Natural killer cell (primary cell): Measurements from ENCODE around the gene ANP32A. TPM values are rescaled to one million over a fixed set of nuclear protein-coding genes. Genes with fewer than 3 reads are reported as not detected.

Experiments
- ATAC-seq, 3 donors: fragments of 150-1000 bp in 2 of 3; fragments of 200-7000 bp in 1 of 3; cut with Tn5 transposase; 1 replicate in 1 of 3; 2 replicates in 2 of 3; pipeline ENCODE4 v1.10.0; 2021; ENCODE audit warnings: mild to moderate bottlenecking in 2 of 3, moderate library complexity in 2 of 3
- DNase-seq, 2 donors: peaks; one replicate each; pipeline versions ENCODE4 v3.0.0 to v3.0.0-alpha.2; 2013 to 2021; ENCODE audit warnings: mixed read lengths in 1 of 2
- H3K27ac ChIP-seq: one replicate; pipeline ENCODE4 v1.5.1; 2013; ENCODE audit warnings: mild to moderate bottlenecking, low read length
- H3K27me3 ChIP-seq: one replicate; pipeline ENCODE4 v1.6.1; 2013; ENCODE audit warnings: low read length; ENCODE audit not compliant: control insufficient read depth, insufficient read depth
- H3K36me3 ChIP-seq: one replicate; pipeline ENCODE4 v1.6.1; 2013; ENCODE audit warnings: low read length; ENCODE audit not compliant: control insufficient read depth, insufficient read depth
- H3K4me1 ChIP-seq: one replicate; pipeline ENCODE4 v1.6.1; 2013; ENCODE audit warnings: low read length; ENCODE audit not compliant: control insufficient read depth, insufficient read depth
- H3K4me3 ChIP-seq: one replicate; pipeline ENCODE4 v1.5.1; 2013; ENCODE audit warnings: low read length
- H3K9me3 ChIP-seq: one replicate; pipeline ENCODE4 v1.6.1; 2013; ENCODE audit warnings: low read length; ENCODE audit not compliant: control insufficient read depth, insufficient read depth
- H3K27ac Mint-ChIP-seq, 2 donors: one replicate each; pipeline ENCODE4 v1.8.0; 2022; ENCODE audit warnings: mild to moderate bottlenecking in 2 of 2, mixed read lengths in 2 of 2, moderate library complexity in 1 of 2
- H3K27me3 Mint-ChIP-seq, 2 donors: one replicate each; pipeline ENCODE4 v1.8.0; 2022; ENCODE audit warnings: low read depth in 2 of 2, mixed read lengths in 2 of 2
- H3K36me3 Mint-ChIP-seq: one replicate; pipeline ENCODE4 v1.8.0; 2022; ENCODE audit warnings: mixed read lengths
- H3K4me1 Mint-ChIP-seq, 2 donors: one replicate each; pipeline ENCODE4 v1.8.0; 2022; ENCODE audit warnings: mixed read lengths in 2 of 2
- H3K4me3 Mint-ChIP-seq: one replicate; pipeline ENCODE4 v1.8.0; 2022; ENCODE audit warnings: mild to moderate bottlenecking, moderate library complexity, mixed read lengths
- H3K9me3 Mint-ChIP-seq, 2 donors: one replicate each; pipeline ENCODE4 v1.8.0; 2022; ENCODE audit warnings: mixed read lengths in 2 of 2
- WGBS: methylation state at CpG from one replicate; pipeline ENCODE4 v1.1.7; 2013; ENCODE audit warnings: missing lambda C conversion rate; ENCODE audit not compliant: insufficient coverage; 5-methylcytosine and 5-hydroxymethylcytosine counted together
- intact Hi-C: fragments of 100-400 bp; cut with micrococcal nuclease; formaldehyde crosslinking; loops from one replicate; pipeline ENCODE4 v1.14.2; 2022
- total RNA-seq, 4 donors: library from RNA; stranded (reverse); fragments of 120-200 nt in 1 of 4; gene quantifications; one replicate each; pipeline versions ENCODE4 v1.2.3 to v1.2.4, GENCODE V29; 2013 to 2022
- TF ChIP-seq, protein P1 (sequence below): fragments of 200-600 bp; IDR thresholded peaks from one replicate; pipeline ENCODE4 v1.8.0; 2022; ENCODE audit warnings: antibody characterized with exemption

Gene ANP32A
- total RNA-seq, 3 donors from 2014 or later (not counting 1 experiment from before 2014, with no cell fraction given) = 133 to 150 (median 148) TPM

DNA sequence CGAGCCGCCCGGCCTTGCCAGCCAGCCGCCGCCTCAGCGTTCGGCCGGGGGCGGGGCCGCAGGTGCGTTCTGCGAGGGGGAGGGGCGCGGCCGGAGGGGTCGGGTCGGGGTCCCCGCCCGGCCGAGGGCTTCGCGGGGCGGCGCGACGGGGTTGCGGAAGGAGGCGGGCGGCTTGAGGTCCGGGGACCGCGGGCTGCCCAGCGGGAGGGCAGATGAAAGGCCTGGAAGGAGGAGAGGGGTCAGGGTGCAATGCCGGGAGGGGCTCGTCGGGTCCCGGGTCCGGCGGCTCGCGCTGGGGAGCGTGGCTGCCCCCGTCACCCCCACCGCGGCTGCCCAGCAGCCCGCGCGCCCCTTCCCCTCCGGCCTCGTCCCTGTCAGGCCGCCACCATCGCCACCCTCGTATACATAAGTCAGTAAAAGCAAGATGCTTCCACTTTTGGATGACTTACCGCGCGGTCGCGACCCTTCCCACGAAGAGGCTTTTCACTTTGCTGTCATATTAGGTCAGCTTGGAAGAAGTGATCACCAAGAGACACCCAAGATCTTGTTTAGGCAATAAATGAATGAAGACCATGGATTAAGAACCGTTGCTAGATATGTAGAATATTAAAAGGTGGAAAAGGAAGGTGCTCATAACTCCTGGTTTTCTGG lies 620 bp upstream of the ANP32A start:
- ATAC-seq = no peak
- Mint-ChIP-seq H3K4me3 (peak overlapping the region; percentile 100), H3K27me3 (no peaks in the 10 kb centered on the region), H3K4me1 (peaks cover 32 to 35% of the 10 kb centered on the region in 2 donors), H3K9me3 (no peaks in the 10 kb centered on the region), H3K27ac (peak overlapping the region; percentile 97 to 99), H3K36me3 (no peaks in the 10 kb centered on the region)
- peak in 1 of 2 donors; percentile 43 for DNase-seq
- H3K4me3 ChIP-seq = peak overlapping the region; percentile 99
- intact Hi-C loops = loop anchor here (1.0 kb wide), 1 partner anchor 30 kb away; no protein-coding TSS in a partner anchor
- TF ChIP-seq, protein P1, sequence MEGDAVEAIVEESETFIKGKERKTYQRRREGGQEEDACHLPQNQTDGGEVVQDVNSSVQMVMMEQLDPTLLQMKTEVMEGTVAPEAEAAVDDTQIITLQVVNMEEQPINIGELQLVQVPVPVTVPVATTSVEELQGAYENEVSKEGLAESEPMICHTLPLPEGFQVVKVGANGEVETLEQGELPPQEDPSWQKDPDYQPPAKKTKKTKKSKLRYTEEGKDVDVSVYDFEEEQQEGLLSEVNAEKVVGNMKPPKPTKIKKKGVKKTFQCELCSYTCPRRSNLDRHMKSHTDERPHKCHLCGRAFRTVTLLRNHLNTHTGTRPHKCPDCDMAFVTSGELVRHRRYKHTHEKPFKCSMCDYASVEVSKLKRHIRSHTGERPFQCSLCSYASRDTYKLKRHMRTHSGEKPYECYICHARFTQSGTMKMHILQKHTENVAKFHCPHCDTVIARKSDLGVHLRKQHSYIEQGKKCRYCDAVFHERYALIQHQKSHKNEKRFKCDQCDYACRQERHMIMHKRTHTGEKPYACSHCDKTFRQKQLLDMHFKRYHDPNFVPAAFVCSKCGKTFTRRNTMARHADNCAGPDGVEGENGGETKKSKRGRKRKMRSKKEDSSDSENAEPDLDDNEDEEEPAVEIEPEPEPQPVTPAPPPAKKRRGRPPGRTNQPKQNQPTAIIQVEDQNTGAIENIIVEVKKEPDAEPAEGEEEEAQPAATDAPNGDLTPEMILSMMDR = no peak
- under 1% methylated on average over 60 of the region's 60 CpGs for WGBS
- H3K36me3 ChIP-seq = no peaks in the 10 kb centered on the region
- H3K4me1 ChIP-seq = peaks cover 13% of the 10 kb centered on the region
- peak overlapping the region; percentile 85 for H3K27ac ChIP-seq
- no peaks in the 10 kb centered on the region for H3K27me3 ChIP-seq
- no peaks in the 10 kb centered on the region for H3K9me3 ChIP-seq

DNA sequence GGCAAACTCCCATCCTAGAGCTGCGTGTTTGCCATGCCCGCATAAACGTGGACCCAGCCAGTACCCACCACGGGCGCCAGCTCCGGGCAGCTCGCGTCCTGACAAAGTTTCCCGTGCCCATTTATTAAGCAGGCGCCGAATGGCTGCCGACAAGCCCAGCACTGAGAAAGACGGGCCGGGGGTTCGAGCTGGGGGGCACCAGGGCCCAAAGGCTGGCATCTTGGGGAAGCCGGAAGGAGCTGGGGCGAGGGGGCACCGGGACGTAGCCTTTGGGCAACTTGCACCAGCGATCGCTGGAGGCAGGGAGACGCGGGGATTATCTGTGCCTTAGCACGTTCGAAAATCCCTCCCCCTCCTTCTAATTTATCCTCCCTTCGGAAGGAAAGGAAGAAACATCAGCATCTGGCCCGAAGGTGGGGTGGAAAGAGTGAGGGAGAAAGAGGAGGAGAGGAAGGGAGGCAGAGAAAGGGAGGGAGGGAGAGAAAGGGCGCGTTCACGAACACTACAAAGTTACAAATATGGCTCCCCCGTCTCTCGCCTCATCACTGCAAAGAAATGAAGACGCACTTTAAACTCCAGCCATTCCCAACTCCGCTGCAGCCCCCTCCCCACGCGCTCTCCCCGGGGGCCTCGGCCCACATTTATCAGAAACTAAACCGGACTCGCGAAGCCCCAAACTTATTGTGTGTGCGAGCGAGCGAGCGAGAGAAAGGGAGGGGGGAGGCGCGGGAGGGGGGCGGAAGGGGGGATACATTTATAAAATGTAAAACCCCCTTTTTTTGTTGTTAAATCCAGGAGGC lies 1.0 kb downstream of the ANP32A start:
- TF ChIP-seq, protein P1 = no peak
- Histone ChIP-seq H3K27me3 (no peaks in the 10 kb centered on the region), H3K4me1 (peaks cover 23% of the 10 kb centered on the region), H3K36me3 (no peaks in the 10 kb centered on the region), H3K4me3 (peak overlapping the region; percentile 99), H3K27ac (peak overlapping the region; percentile 85), H3K9me3 (no peaks in the 10 kb centered on the region)
- WGBS = under 1% methylated on average over 27 of the region's 48 CpGs
- DNase-seq (peak; percentile 46 to 69), ATAC-seq (peak; percentile 1 to 8 (median 5))
- intact Hi-C loops = loop anchor here (5.0 to 10.0 kb wide), 2 partner anchors 37 to 975 kb away; partner anchors contain the start of gene RNU6-1
- no peaks in the 10 kb centered on the region for H3K27me3 Mint-ChIP-seq
- H3K27ac Mint-ChIP-seq = peak overlapping the region; percentile 97 to 99
- no peaks in the 10 kb centered on the region for H3K36me3 Mint-ChIP-seq
- peaks cover 48 to 51% of the 10 kb centered on the region in 2 donors for H3K4me1 Mint-ChIP-seq
- H3K4me3 Mint-ChIP-seq = peak overlapping the region; percentile 100
- H3K9me3 Mint-ChIP-seq = no peaks in the 10 kb centered on the region

DNA sequence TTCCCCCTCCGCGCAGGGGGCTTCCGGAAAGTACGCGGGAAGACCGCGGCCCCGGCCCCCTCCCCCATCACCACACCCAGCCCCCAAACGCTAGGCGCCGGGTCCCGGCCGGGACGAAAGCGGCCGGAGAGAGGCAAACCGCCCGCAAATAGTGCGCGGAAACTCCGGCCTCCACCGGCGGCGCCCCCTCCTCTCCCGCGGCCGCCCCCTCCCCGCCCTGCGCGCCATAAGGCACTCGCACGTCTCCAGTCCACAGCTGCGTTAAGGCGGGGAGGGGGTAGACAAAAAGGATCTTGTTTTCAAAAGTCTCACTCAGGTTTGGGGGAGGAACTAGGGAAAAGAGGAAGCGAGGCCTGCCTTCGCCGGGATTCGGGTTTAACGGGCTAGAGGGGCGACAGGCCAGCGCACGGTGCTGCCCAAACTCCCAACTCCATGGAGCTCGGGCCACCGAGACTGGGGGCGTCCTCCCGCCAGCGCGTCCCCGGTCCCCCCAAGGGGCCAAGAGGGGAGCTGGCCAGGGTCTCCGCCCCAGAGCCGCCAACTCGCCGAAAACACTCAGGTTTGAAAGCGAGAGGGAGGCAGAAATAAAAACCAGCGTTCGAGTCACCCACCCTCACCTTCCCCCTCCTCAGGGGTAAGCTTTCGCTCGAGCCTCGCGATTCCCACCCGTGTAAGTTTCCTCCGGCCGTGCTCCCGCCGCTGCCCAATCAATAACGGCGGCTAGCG lies 1.8 kb downstream of the ANP32A start:
- peaks cover 52 to 55% of the 10 kb centered on the region in 2 donors for H3K4me1 Mint-ChIP-seq
- H3K27ac Mint-ChIP-seq = peak overlapping the region; percentile 97 to 99
- no peaks in the 10 kb centered on the region for H3K9me3 ChIP-seq
- WGBS = under 1% methylated on average over 68 of the region's 68 CpGs
- H3K27me3 ChIP-seq = no peaks in the 10 kb centered on the region
- peaks cover 30% of the 10 kb centered on the region for H3K4me1 ChIP-seq
- peak overlapping the region; percentile 85 for H3K27ac ChIP-seq
- TF ChIP-seq, protein P1 = no peak
- peak overlapping the region; percentile 100 for H3K4me3 Mint-ChIP-seq
- intact Hi-C loops = loop anchor here (5.0 to 10.0 kb wide), 2 partner anchors 37 to 974 kb away; partner anchors contain the start of gene RNU6-1
- DNase-seq (peak; percentile 28 to 54), ATAC-seq (no peak)
- no peaks in the 10 kb centered on the region for H3K36me3 Mint-ChIP-seq
- no peaks in the 10 kb centered on the region for H3K36me3 ChIP-seq
- peak overlapping the region; percentile 99 for H3K4me3 ChIP-seq
- H3K9me3 Mint-ChIP-seq = no peaks in the 10 kb centered on the region
- no peaks in the 10 kb centered on the region for H3K27me3 Mint-ChIP-seq
